ENCODE measurements around the gene SCGB1C2. TPM values are rescaled to one million over a fixed set of nuclear protein-coding genes. Genes with fewer than 3 reads are reported as not detected.

SCGB1C2 gene
- total RNA-seq, 2 donors from 2014 or later, result not detected

DNA sequence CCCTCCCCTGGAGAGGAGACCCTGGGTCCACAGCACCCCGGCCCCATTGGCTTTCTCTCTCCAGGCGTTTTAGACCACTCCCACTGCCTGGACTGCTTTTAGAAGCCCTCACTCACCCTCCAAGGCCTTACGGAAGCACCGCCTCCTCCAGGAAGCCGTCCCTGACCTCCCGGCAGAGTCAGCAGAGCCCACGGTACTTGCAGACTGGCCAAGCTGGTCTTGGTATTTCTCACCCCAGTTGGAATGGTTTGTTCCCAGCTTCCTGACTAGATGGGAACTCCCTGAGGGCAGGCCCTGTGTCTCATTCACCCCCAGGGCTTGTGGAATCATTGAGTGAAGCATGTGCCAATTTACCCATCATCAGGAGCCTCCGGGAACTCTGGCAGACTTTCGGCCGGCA lies 9.2 kb downstream of the SCGB1C2 start:
- H3K36me3 Mint-ChIP-seq, result no peaks in the 10 kb centered on the region
- peak in 1 of 2 donors; percentile 1 for DNase-seq (ENCODE audit: low spot score in 2 of 2)

DNA sequence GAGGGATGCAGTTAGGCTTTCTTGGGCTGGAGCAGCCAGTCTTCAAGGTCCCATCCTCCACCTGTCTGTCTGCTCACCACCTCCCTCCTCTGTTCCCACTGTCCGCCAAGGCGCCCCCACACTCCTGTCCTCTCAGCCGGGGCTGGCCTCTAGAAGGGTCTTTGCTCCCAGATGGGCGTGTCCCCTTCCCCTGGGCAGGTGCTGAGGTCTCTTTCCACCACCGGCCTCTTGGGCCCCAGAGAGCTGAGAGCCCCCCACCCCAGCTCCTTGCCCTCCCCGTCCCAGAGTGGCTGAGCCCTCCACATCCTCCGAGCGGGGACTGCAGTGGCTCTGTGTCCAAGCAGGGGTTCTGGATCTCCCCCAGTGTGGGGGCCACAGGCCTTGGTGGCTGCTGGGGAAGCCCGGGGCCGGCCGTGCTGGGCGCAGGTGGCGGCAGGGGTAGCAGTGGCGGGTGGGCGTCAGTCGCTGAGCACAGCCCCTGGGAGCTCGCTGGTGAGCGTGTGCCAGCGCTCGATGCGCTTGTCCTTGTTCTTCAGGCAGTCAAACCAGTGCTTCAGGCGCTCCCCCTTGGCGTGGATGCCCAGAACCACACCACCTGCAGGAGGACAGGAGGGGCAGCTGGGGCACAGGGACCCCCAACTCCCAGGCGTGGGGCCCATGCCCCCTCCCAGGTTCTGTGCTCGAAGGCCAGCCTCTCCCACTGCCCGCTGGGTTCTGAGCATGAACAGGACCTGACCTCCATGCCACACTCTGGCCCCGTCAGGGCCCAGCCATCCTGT lies 9.8 kb downstream of the SCGB1C2 start:
- Mint-ChIP-seq H3K9me3 (no peaks in the 10 kb centered on the region), H3K36me3 (no peaks in the 10 kb centered on the region), H3K27ac (no peak overlapping the region)
- DNase-seq (ENCODE audit: low spot score in 2 of 2) (peak; percentile 1 to 52), ATAC-seq (no peak)

More for the DNA sequence above, 9.2 kb downstream of the SCGB1C2 start:
- Mint-ChIP-seq H3K27ac (peak overlapping the region in 1 of 2 donors; percentile 50), H3K9me3 (no peaks in the 10 kb centered on the region)
- ATAC-seq, result no peak

DNA sequence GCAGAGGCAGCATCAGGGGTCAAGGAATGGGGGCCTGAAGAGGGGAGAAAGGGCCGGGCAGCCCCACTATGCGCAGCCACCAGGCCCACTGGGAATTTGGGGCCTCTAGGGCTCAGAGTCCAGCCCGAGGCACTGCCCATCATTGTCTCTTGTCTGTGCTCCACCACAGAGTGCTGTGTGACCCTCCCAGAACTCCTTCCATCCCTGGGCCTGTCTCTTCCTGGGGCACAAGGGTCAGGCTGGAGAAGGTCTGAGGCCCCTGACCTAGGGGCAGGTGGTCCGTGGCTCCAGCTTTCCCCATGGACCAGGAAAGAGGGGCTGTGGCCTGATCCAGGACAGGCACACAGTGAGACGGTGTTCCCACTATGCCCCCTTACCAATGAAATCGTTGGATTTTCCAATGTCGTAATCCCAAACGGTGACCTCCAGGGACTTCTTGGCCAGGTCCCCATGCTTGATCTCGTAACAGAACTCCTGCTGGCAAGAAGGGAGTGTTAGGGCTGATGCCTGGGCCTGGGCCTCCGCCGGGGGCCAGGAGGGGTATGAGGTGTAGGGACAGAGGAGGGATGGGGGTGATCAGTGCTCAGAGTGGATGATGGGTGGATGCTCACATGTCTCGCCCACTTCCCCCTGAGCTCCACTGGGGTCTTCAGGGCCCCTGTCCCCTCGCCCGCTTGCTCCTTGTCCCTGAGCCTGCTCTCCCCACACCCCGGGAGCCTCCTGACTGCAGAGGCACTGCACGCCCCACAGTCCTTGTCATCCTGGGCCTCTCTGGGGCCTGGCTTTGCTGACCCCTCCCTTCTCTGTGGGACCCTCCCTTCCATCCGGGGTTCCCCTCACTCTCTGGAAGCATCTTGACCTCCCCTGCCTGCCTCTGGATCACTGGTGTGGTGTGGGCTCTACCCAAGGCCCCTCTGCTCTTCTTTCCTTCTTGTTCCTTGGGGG lies 10.7 kb downstream of the SCGB1C2 start:
- H3K36me3 Mint-ChIP-seq, result no peaks in the 10 kb centered on the region
- H3K27ac Mint-ChIP-seq, result no peak overlapping the region
- peak in 1 of 2 donors; percentile 47 for DNase-seq (ENCODE audit: low spot score in 2 of 2)
- ATAC-seq, result no peak
- H3K9me3 Mint-ChIP-seq, result no peaks in the 10 kb centered on the region

DNA sequence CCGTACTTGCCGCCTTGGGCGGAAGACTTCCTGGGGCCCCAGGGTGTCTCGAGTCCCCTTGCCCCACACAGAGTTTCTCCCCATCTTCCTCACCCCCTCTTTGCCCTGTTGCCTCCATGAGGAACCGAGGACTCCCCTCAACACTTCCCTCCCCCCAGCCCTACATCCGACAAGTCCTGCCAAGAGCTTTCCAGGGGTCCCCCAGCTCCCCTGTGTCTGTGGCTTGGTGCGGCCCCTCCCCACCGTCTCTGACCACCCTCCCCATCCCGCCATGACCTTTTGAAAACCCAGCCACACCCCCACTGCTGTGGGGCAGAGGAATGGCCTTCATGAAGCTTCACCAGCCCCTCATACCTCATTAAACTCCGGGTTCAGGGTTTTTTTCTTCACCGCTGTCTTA lies 11.4 kb downstream of the SCGB1C2 start:
- Mint-ChIP-seq H3K27ac (no peak overlapping the region), H3K9me3 (no peaks in the 10 kb centered on the region), H3K36me3 (no peaks in the 10 kb centered on the region)
- no peak for ATAC-seq
- no peak for DNase-seq (ENCODE audit: low spot score in 2 of 2)

- Mint-ChIP-seq H3K9me3 (no peaks in the 10 kb centered on the region), H3K27ac (no peak overlapping the region), H3K36me3 (no peaks in the 10 kb centered on the region)
- DNase-seq (ENCODE audit: low spot score in 2 of 2) (no peak), ATAC-seq (no peak)
Observed at GRCh38 chr17:149231-149630, 11.9 kb downstream of the SCGB1C2 start.

GRCh38 chr17:149897-150584 lies 12.7 kb downstream of the SCGB1C2 start:
- DNase-seq (ENCODE audit: low spot score in 2 of 2) (no peak), ATAC-seq (no peak)
- no peak overlapping the region for H3K27ac Mint-ChIP-seq
- H3K36me3 Mint-ChIP-seq, result no peaks in the 10 kb centered on the region
- no peaks in the 10 kb centered on the region for H3K9me3 Mint-ChIP-seq

DNA sequence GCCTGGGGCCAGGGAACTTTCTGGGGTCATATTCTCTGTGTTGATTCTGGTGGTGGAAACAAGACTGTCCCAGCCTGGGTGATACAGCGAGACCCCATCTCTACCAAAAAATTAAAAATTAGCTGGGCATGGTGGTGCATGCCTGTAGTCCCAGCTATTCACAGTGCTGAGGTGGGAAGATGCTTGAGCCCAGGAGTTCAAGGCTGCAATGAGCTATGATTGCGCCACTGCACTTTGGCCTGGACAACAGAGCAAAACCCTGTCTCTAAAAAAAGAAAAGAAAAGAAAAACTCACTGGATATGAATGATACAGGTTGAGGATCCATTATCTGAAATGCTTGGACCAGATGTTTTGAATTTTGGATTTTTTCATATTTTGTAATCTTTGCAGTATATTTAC lies 13.6 kb downstream of the SCGB1C2 start:
- ATAC-seq (no peak), DNase-seq (ENCODE audit: low spot score in 2 of 2) (no peak)
- Mint-ChIP-seq H3K36me3 (no peaks in the 10 kb centered on the region), H3K27ac (no peak overlapping the region), H3K9me3 (no peaks in the 10 kb centered on the region)

GRCh38 chr17:151886-152859 lies 14.8 kb downstream of the SCGB1C2 start:
- no peak for ATAC-seq
- no peak for DNase-seq (ENCODE audit: low spot score in 2 of 2)
- Mint-ChIP-seq H3K27ac (no peak overlapping the region), H3K9me3 (no peaks in the 10 kb centered on the region), H3K36me3 (no peaks in the 10 kb centered on the region)

DNA sequence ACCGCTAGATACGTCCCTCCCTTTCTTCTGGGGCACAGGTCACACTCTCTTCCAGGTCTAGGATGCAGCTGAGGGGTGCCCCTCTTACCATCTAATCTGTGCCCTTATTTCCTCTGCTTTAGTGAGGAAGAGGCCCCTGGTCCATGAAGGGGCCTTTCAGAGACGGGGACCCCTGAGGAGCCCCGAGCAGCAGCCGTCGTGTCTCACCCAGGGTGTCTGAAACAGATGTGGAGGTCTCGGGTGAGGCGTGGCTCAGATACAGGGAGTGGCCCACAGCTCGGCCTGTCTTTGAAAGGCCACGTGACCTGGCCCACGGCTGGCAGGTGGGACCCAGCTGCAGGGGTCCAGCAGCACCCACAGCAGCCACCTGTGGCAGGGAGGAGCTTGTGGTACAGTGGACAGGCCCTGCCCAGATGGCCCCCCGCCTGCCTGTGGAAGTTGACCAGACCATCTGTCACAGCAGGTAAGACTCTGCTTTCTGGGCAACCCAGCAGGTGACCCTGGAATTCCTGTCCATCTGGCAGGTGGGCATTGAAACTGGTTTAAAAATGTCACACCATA lies 15.6 kb downstream of the SCGB1C2 start:
- ATAC-seq (no peak), DNase-seq (ENCODE audit: low spot score in 2 of 2) (peak in 1 of 2 donors; percentile 39)
- Mint-ChIP-seq H3K27ac (no peak overlapping the region), H3K36me3 (no peaks in the 10 kb centered on the region), H3K9me3 (no peaks in the 10 kb centered on the region)

DNA sequence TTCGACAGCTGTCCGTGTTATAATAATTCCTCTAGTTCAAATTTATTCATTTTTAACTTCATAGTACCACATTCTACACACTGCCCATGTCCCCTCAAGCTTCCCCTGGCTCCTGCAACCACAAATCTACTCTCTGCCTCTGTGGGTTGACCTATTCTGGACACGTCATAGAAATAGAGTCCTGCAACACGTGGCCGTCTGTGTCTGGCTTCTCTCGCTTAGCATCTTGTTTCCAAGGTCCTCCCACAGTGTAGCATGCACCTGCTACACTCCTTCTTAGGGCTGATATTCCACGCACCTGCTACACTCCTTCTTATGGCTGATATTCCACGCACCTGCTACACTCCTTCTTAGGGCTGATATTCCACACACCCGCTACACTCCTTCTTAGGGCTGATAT lies 16.5 kb downstream of the SCGB1C2 start:
- H3K36me3 Mint-ChIP-seq, result no peaks in the 10 kb centered on the region
- H3K27ac Mint-ChIP-seq, result no peak overlapping the region
- ATAC-seq (no peak), DNase-seq (ENCODE audit: low spot score in 2 of 2) (no peak)
- H3K9me3 Mint-ChIP-seq, result no peaks in the 10 kb centered on the region

DNA sequence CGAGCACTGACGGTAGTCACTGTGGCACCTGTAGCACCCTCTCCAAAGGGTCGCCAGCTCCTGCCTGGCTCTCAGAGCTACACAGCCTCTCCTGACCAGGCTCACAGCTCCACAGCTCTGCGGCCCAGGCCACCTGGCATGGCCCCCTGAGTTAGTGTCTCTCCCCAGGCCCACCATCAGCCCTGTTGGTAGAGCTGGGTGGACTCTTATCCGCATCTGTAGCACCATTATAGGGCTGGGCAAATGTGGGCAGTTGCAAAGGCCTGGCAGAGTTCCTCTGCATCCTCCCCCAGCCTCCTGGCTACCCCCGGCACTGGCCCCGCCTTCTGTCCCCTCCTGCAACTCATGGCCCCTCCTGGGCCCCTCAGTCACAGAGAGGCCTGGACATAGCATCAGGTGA lies 18.2 kb downstream of the SCGB1C2 start:
- H3K36me3 Mint-ChIP-seq, result no peaks in the 10 kb centered on the region

DNA sequence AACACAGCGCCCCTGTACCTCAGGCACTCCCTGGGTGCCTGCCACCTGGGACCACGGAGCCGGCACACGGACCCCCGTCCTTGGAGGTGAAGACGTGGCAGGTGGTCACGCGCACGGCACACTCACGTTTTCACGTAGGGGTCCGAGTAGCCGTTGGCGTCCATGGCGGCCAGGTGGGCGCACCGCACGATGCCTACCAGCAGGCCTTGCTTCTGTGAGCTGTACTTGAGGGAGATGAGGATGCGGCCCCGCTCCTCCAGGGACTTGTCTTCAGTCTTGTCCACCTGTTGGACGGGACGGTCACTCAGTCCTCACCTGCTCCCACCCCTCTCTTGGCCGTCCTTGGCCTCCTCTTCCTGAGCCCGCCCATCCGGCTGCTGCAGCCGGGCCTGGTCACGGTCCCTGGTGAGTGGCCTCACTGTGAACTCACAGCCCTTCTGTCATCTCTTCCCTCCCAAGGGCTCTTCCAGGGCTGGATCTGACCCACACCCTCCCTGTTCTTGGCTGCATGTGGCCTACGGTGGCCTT lies 18.8 kb downstream of the SCGB1C2 start:
- no peaks in the 10 kb centered on the region for H3K36me3 Mint-ChIP-seq
- DNase-seq (ENCODE audit: low spot score in 2 of 2) (no peak), ATAC-seq (no peak)
- H3K9me3 Mint-ChIP-seq, result no peaks in the 10 kb centered on the region
- H3K27ac Mint-ChIP-seq, result no peak overlapping the region

More for the DNA sequence above, 18.2 kb downstream of the SCGB1C2 start:
- no peaks in the 10 kb centered on the region for H3K9me3 Mint-ChIP-seq
- H3K27ac Mint-ChIP-seq, result peak overlapping the region in 1 of 2 donors; percentile 50
- ATAC-seq (no peak), DNase-seq (ENCODE audit: low spot score in 2 of 2) (no peak)

GRCh38 chr17:156946-157345 lies 19.6 kb downstream of the SCGB1C2 start:
- H3K9me3 Mint-ChIP-seq, result no peaks in the 10 kb centered on the region
- ATAC-seq (no peak), DNase-seq (ENCODE audit: low spot score in 2 of 2) (no peak)
- no peaks in the 10 kb centered on the region for H3K36me3 Mint-ChIP-seq
- peak overlapping the region in 1 of 2 donors; percentile 29 for H3K27ac Mint-ChIP-seq

- DNase-seq (ENCODE audit: low spot score in 2 of 2), result no peak
- Mint-ChIP-seq H3K9me3 (no peaks in the 10 kb centered on the region), H3K36me3 (no peaks in the 10 kb centered on the region), H3K27ac (no peak overlapping the region)
- no peak for ATAC-seq
Observed at GRCh38 chr17:157901-158300, 20.5 kb downstream of the SCGB1C2 start.

DNA sequence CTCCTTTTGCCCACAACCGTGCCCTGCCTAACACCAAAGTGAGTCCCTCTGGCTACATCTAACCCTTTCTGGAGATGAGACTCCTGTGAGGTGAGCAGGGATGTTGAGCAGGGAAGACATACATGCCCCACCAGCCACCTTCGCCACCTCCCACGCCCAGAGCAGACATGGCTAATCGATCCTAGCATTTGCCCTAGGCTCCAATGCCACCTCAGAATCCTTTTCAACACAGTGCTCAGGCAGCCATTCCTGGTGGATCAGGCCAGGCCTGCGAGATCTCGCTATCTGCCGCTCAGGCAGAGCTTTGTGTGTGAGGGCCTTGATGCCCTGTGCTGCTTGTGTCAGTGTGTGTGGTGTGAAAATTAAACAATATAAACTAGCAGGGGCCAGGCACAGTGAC lies 21.0 kb downstream of the SCGB1C2 start:
- Mint-ChIP-seq H3K36me3 (no peaks in the 10 kb centered on the region), H3K27ac (peak overlapping the region in 1 of 2 donors; percentile 79), H3K9me3 (no peaks in the 10 kb centered on the region)
- ATAC-seq, result no peak
- DNase-seq (ENCODE audit: low spot score in 2 of 2), result no peak

Data from activated naive CD4-positive, alpha-beta T cell treated with anti-CD3 and anti-CD28 coated beads, Interleukin-2, amount 50 U/mL, for 72 hours (primary cell).